Ovary (tissue), 9 donors: ENCODE measurements around the gene PFKFB4. TPM values are rescaled to one million over a fixed set of nuclear protein-coding genes. Genes with fewer than 3 reads are reported as not detected.

ENCODE experiments used
- DNase-seq, 5 donors: peaks; one replicate each; pipeline ENCODE4 v3.0.0-alpha.2; 2019 to 2020
- H3K27ac ChIP-seq, 2 donors: fragments of 200-600 bp; one replicate each; pipeline versions ENCODE4 v1.5.1 to v1.8.0; 2019 to 2022
- H3K27me3 ChIP-seq: fragments of 200-600 bp; one replicate; pipeline ENCODE4 v1.8.0; 2022
- H3K36me3 ChIP-seq: fragments of 200-600 bp; sonication (generic); one replicate; pipeline ENCODE4 v1.5.1; 2019
- H3K4me1 ChIP-seq: one replicate; pipeline ENCODE4 v1.8.1; 2013; ENCODE audit warnings: mild to moderate bottlenecking, moderate library complexity; ENCODE audit not compliant: insufficient read depth
- H3K4me3 ChIP-seq: fragments of 200-600 bp; sonication (generic); one replicate; pipeline ENCODE4 v1.5.1; 2017
- H3K9me3 ChIP-seq, 2 donors: fragments of 200-600 bp in 1 of 2; sonication (generic) in 1 of 2; one replicate each; pipeline versions ENCODE4 v1.5.1 to v1.8.1; 2013 to 2019; ENCODE audit warnings: mild to moderate bottlenecking in 1 of 2, moderate library complexity in 1 of 2
- CTCF ChIP-seq, 3 donors: fragments of 450-650 bp in 2 of 3; fragments of 200-600 bp in 1 of 3; IDR thresholded peaks; one replicate each; pipeline versions ENCODE4 v1.5.1 to v1.8.0; 2016 to 2022; ENCODE audit warnings: antibody characterized with exemption in 3 of 3, mild to moderate bottlenecking in 1 of 3
- EP300 ChIP-seq: sonication (generic); formaldehyde crosslinking; IDR thresholded peaks from one replicate; pipeline ENCODE4 v1.6.1; 2017; ENCODE audit warnings: antibody characterized with exemption
- POLR2A ChIP-seq: fragments of 450-650 bp; IDR thresholded peaks from one replicate; pipeline ENCODE4 v1.6.1; 2017; ENCODE audit warnings: antibody characterized with exemption, mild to moderate bottlenecking, moderate library complexity
- WGBS, 3 donors: extraction: QIAGEN DNeasy Blood & Tissue Kit in 1 of 3; methylation state at CpG; one replicate each; pipeline versions ENCODE4 v1.1.5 to v1.1.7; 2013 to 2017; 5-methylcytosine and 5-hydroxymethylcytosine counted together
- intact Hi-C, 4 donors: fragments of 100-400 bp; cut with DNase I; formaldehyde crosslinking; loops; one replicate each; pipeline versions ENCODE4 v1.11.0 to v1.15.1; 2022 to 2023
- polyA plus RNA-seq, 2 donors: library from polyadenylated mRNA; stranded (reverse); fragments of 200-250 nt in 1 of 2; fragments of 350-450 nt in 1 of 2; fragmentation: Illumina TruSeq in 1 of 2; extraction: RNeasy Lipid Tissue Mini Kit (QIAGEN cat#74804) in 1 of 2; gene quantifications; one replicate each; pipeline ENCODE4 v1.2.3, GENCODE V29; 2013 to 2014
- total RNA-seq, 7 donors: library from RNA; depleted of rRNA in 2 of 7; stranded (reverse); fragments of >200 nt in 2 of 7; fragmentation: NEBNext Ultra II Directional in 3 of 7; extraction: Animal tissue kit (Norgen Biotek cat#: 25700) in 3 of 7; gene quantifications; one replicate each; pipeline versions ENCODE4 v1.1.0 to v1.2.4, GENCODE V29; 2016 to 2023
- donor health status: DM: no; HTN: no; CAD: no; lungs with moderate emphysema.
- donor health status: DM: no; HTN: no; CAD: no.
- donor health status: Bipolar disorder and iron deficiency.
- donor health status: DM: yes; HTN: yes; CAD: no.
- donor health status: DM: no; HTN: no; CAD: no.
- donor health status: DM: yes; HTN: yes; CAD: no.

The PFKFB4 gene
- total and polyA plus RNA-seq, 9 donors = 2.3 to 8.0 (median 5.6) TPM

- Histone ChIP-seq H3K27ac (no peak overlapping the region), H3K4me3 (no peak overlapping the region), H3K27me3 (no peaks in the 10 kb centered on the region), H3K4me1 (no peaks in the 10 kb centered on the region), H3K9me3 (no peaks in the 10 kb centered on the region), H3K36me3 (no peaks in the 10 kb centered on the region)
- 93 to 95% (median 94%) methylated on average over 14 of the region's 14 CpGs for WGBS, 3 donors
- TF ChIP-seq CTCF (IDR thresholded peaks at IDR 0.05) (no peak), POLR2A (no peak), EP300 (no peak)
- intact Hi-C loops = no loop called here
- DNase-seq = no peak
Measured at GRCh38 chr3:48581621-48582481, 25.2 kb upstream of the PFKFB4 start.

- 86 to 93% (median 86%) methylated on average over 4 of the region's 4 CpGs for WGBS, 3 donors
- intact Hi-C loops = no loop called here
- TF ChIP-seq POLR2A = no peak
- no peak for TF ChIP-seq CTCF (IDR thresholded peaks at IDR 0.05)
- TF ChIP-seq EP300 = no peak
- Histone ChIP-seq H3K4me3 (no peak overlapping the region), H3K36me3 (no peaks in the 10 kb centered on the region), H3K4me1 (no peaks in the 10 kb centered on the region), H3K9me3 (no peaks in the 10 kb centered on the region), H3K27me3 (no peaks in the 10 kb centered on the region), H3K27ac (no peak overlapping the region)
- DNase-seq = no peak
Measured at GRCh38 chr3:48576647-48577046, 20.0 kb upstream of the PFKFB4 start.

- DNase-seq = no peak
- intact Hi-C loops = no loop called here
- TF ChIP-seq POLR2A (no peak), EP300 (no peak), CTCF (IDR thresholded peaks at IDR 0.05) (no peak)
- Histone ChIP-seq H3K27ac (no peak overlapping the region), H3K4me1 (no peaks in the 10 kb centered on the region), H3K4me3 (no peak overlapping the region), H3K36me3 (no peaks in the 10 kb centered on the region), H3K27me3 (no peaks in the 10 kb centered on the region), H3K9me3 (no peaks in the 10 kb centered on the region)
- 84 to 89% (median 88%) methylated on average over 17 of the region's 17 CpGs for WGBS, 3 donors
Measured at GRCh38 chr3:48575366-48575765, 18.8 kb upstream of the PFKFB4 start.

- Histone ChIP-seq H3K4me1 (no peaks in the 10 kb centered on the region), H3K27me3 (no peaks in the 10 kb centered on the region), H3K36me3 (no peaks in the 10 kb centered on the region), H3K27ac (no peak overlapping the region), H3K4me3 (no peak overlapping the region), H3K9me3 (no peaks in the 10 kb centered on the region)
- intact Hi-C loops = no loop called here
- DNase-seq = no peak
- TF ChIP-seq EP300 (no peak), CTCF (IDR thresholded peaks at IDR 0.05) (no peak), POLR2A (no peak)
- 91 to 94% (median 91%) methylated on average over 10 of the region's 10 CpGs for WGBS, 3 donors
Measured at GRCh38 chr3:48573973-48574585, 17.5 kb upstream of the PFKFB4 start.
